ENCODE measurements around the gene PLEKHG1. TPM values are rescaled to one million over a fixed set of nuclear protein-coding genes. Genes with fewer than 3 reads are reported as not detected.

Gene PLEKHG1
- total and polyA plus RNA-seq, 11 donors = 2.2 to 27.0 (median 11.3) TPM

DNA sequence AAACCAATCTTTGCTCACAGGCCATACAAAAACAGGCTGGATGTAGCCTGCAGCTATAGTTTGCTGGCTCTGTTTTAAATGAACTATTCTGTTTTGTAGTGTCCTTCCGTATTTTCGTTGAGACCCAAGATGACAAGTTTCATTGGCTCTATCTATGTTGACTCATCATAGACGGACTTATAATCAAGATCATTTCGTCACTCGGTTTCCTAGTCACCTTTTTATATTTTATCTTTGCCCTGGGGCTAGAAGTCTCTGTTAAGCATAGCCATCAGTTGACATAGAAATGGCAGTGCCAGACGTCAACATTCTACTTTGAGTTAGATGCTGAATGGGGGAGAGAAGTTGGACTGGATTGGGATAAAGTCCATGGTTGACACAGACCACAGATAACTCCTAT is 4.8 kb downstream of the PLEKHG1 start:
- 86 to 89% (median 89%) methylated on average over 6 of the region's 6 CpGs for WGBS, 4 donors
- Histone ChIP-seq H3K4me1 (peaks cover 0 to 38% (median 20%) of the 10 kb centered on the region in 12 donors), H3K9me3 (no peaks in the 10 kb centered on the region), H3K36me3 (no peaks in the 10 kb centered on the region), H3K27ac (no peak overlapping the region), H3K4me3 (no peak overlapping the region), H3K27me3 (peaks cover 0 to 18% (median 2%) of the 10 kb centered on the region in 9 donors)
- no peak for DNase-seq
- ATAC-seq = no peak
- intact Hi-C loops (cut with DNase I) = loop anchor here in 9 of 10 donors (5.0 to 10.0 kb wide), 10 partner anchors 60 to 213 kb away; no protein-coding TSS in a partner anchor
- no peak for TF ChIP-seq POLR2A (IDR thresholded peaks at IDR 0.05)
- TF ChIP-seq, protein P1, sequence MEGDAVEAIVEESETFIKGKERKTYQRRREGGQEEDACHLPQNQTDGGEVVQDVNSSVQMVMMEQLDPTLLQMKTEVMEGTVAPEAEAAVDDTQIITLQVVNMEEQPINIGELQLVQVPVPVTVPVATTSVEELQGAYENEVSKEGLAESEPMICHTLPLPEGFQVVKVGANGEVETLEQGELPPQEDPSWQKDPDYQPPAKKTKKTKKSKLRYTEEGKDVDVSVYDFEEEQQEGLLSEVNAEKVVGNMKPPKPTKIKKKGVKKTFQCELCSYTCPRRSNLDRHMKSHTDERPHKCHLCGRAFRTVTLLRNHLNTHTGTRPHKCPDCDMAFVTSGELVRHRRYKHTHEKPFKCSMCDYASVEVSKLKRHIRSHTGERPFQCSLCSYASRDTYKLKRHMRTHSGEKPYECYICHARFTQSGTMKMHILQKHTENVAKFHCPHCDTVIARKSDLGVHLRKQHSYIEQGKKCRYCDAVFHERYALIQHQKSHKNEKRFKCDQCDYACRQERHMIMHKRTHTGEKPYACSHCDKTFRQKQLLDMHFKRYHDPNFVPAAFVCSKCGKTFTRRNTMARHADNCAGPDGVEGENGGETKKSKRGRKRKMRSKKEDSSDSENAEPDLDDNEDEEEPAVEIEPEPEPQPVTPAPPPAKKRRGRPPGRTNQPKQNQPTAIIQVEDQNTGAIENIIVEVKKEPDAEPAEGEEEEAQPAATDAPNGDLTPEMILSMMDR (IDR thresholded peaks at IDR 0.05) = no peak

- DNase-seq (no peak), ATAC-seq (no peak)
- TF ChIP-seq, protein P1 (IDR thresholded peaks at IDR 0.05) = no peak
- no peak for TF ChIP-seq POLR2A (IDR thresholded peaks at IDR 0.05)
- Histone ChIP-seq H3K27ac (no peak overlapping the region), H3K9me3 (no peaks in the 10 kb centered on the region), H3K36me3 (no peaks in the 10 kb centered on the region), H3K4me3 (no peak overlapping the region), H3K27me3 (peaks cover 0 to 16% (median 2%) of the 10 kb centered on the region in 9 donors), H3K4me1 (peaks cover 0 to 38% (median 20%) of the 10 kb centered on the region in 12 donors)
- 93 to 98% (median 97%) methylated on average over 3 of the region's 3 CpGs for WGBS, 4 donors
- intact Hi-C loops (cut with DNase I) = loop anchor here in 5 of 10 donors (10.0 kb wide), 4 partner anchors 59 to 209 kb away; no protein-coding TSS in a partner anchor
These were observed 5.6 kb downstream of the PLEKHG1 start for GRCh38 chr6:150605333-150605732.

- Histone ChIP-seq H3K27ac (peak overlapping the region in 1 of 12 donors; percentile 56), H3K9me3 (no peaks in the 10 kb centered on the region), H3K27me3 (peaks cover 0 to 9% (median 0%) of the 10 kb centered on the region in 9 donors), H3K4me3 (no peak overlapping the region), H3K4me1 (peaks cover 0 to 31% (median 16%) of the 10 kb centered on the region in 12 donors), H3K36me3 (no peaks in the 10 kb centered on the region)
- intact Hi-C loops (cut with DNase I) = loop anchor here in 5 of 10 donors (10.0 kb wide), 4 partner anchors 59 to 209 kb away; no protein-coding TSS in a partner anchor
- WGBS, 4 donors = 52 to 66% (median 61%) methylated on average over 3 of the region's 3 CpGs
- no peak for TF ChIP-seq POLR2A (IDR thresholded peaks at IDR 0.05)
- TF ChIP-seq, protein P1 (IDR thresholded peaks at IDR 0.05) = no peak
- DNase-seq (peak in 1 of 5 donors; percentile 34), ATAC-seq (no peak)
These were observed 6.5 kb downstream of the PLEKHG1 start for GRCh38 chr6:150606168-150606591.

DNA sequence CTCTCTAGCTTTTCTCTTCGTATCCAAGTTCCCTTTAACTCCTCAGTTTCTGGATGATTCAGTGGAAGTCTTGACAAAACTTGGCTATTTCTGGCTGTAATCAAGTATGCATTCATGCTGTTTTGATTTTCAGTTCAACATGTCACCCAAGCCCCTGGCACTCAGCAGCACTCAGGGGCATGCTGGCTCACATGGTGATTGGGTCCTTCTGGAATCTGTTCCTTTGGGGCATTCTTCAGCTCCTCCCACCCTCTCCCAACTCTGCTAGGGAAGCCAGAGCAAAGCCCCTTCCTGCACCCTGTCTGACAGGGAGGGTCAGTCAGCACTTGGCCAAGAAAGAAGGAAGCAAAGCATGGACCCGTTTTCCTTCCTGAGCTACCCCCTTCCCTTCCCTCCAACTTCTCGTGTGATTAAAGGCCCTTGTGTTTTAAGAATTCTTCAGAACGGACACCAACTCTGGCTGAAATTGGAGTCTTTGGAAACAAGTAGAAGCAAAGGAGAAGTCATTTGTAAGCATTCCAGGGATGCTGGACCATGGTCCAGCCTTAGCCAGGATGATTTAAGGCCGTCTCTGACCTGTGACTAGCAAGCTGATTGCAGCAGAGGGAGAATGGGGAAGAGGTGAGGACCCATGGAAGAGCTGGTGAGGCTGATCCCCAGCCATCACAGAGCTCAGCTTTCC is 7.1 kb downstream of the PLEKHG1 start:
- Histone ChIP-seq H3K4me1 (peaks cover 0 to 30% (median 15%) of the 10 kb centered on the region in 12 donors), H3K27me3 (peaks cover 0 to 8% (median 0%) of the 10 kb centered on the region in 9 donors), H3K36me3 (no peaks in the 10 kb centered on the region), H3K4me3 (no peak overlapping the region), H3K27ac (peak overlapping the region in 1 of 12 donors; percentile 56), H3K9me3 (no peaks in the 10 kb centered on the region)
- no peak for TF ChIP-seq POLR2A (IDR thresholded peaks at IDR 0.05)
- TF ChIP-seq, protein P1 (IDR thresholded peaks at IDR 0.05) = no peak
- WGBS, 4 donors = 50 to 66% (median 59%) methylated on average over 5 of the region's 5 CpGs
- intact Hi-C loops (cut with DNase I) = loop anchor here in 5 of 10 donors (10.0 kb wide), 4 partner anchors 58 to 208 kb away; no protein-coding TSS in a partner anchor
- ATAC-seq = peak in 2 of 4 donors; percentile 29 to 36
- DNase-seq = no peak
